HG03558 (cell line): ENCODE results near the gene ADIPOR2.

Experiments used
- ATAC-seq: cut with Tn5 transposase; IDR thresholded peaks from one replicate; pipeline ENCODE4 v1.9.1; 2021; ENCODE audit warnings: moderate number of reproducible peaks; ENCODE audit not compliant: unreplicated experiment; ENCODE audit errors: extremely low read depth

The ADIPOR2 gene

GRCh38 chr12:1690578-1691122 is at the start of gene ADIPOR2:
TSS of gene ADIPOR2 (plus strand) at chr12:1691070. CDS start at chr12:1754344, 63,274 bp downstream.
- ATAC-seq, result peak; percentile 81

GRCh38 chr12:1642513-1642912 is 48.4 kb upstream of the ADIPOR2 start:
- ATAC-seq, result no peak

GRCh38 chr12:1643043-1643442 is 47.8 kb upstream of the ADIPOR2 start:
- ATAC-seq, result no peak

GRCh38 chr12:1643905-1644533 is 46.9 kb upstream of the ADIPOR2 start:
- ATAC-seq, result no peak

GRCh38 chr12:1644534-1645438 is 46.1 kb upstream of the ADIPOR2 start:
- ATAC-seq, result no peak

GRCh38 chr12:1645819-1646218 is 45.1 kb upstream of the ADIPOR2 start:
- no peak for ATAC-seq

- no peak for ATAC-seq
Measured at GRCh38 chr12:1646569-1647284, 44.1 kb upstream of the ADIPOR2 start.

- no peak for ATAC-seq
Measured at GRCh38 chr12:1647285-1647669, 43.6 kb upstream of the ADIPOR2 start.

- ATAC-seq, result no peak
Measured at GRCh38 chr12:1650260-1650977, 40.5 kb upstream of the ADIPOR2 start.

GRCh38 chr12:1650978-1651361 is 39.9 kb upstream of the ADIPOR2 start:
- ATAC-seq, result no peak

GRCh38 chr12:1651946-1652345 is 38.9 kb upstream of the ADIPOR2 start:
- no peak for ATAC-seq

- no peak for ATAC-seq
Measured at GRCh38 chr12:1655225-1655788, 35.6 kb upstream of the ADIPOR2 start.

GRCh38 chr12:1656902-1657301 is 34.0 kb upstream of the ADIPOR2 start:
- no peak for ATAC-seq

- ATAC-seq, result no peak
Measured at GRCh38 chr12:1657688-1658087, 33.2 kb upstream of the ADIPOR2 start.

GRCh38 chr12:1660304-1661187 is 30.3 kb upstream of the ADIPOR2 start:
- no peak for ATAC-seq

- ATAC-seq, result no peak
Measured at GRCh38 chr12:1661553-1662335, 29.1 kb upstream of the ADIPOR2 start.

- no peak for ATAC-seq
Measured at GRCh38 chr12:1662761-1663439, 28.0 kb upstream of the ADIPOR2 start.
